Parathyroid adenoma (tissue), 2 donors: Measurements from ENCODE around the gene GALNT9.

Experiments used
- H2AFZ ChIP-seq: fragments of 300-600 bp; sonication (generic); one replicate; pipeline ENCODE4 v1.7.0; 2017; ENCODE audit warnings: antibody characterized with exemption, mild to moderate bottlenecking
- H3K27ac ChIP-seq: fragments of 300-600 bp; sonication (generic); one replicate; pipeline ENCODE4 v1.7.0; 2017
- H3K27me3 ChIP-seq: fragments of 300-600 bp; sonication (generic); one replicate; pipeline ENCODE4 v1.7.0; 2017; ENCODE audit warnings: low read length; ENCODE audit not compliant: control insufficient read depth, insufficient read depth
- H3K36me3 ChIP-seq: fragments of 300-600 bp; sonication (generic); one replicate; pipeline ENCODE4 v1.7.0; 2017; ENCODE audit warnings: low read length; ENCODE audit not compliant: control insufficient read depth, insufficient read depth
- H3K4me1 ChIP-seq: fragments of 300-600 bp; sonication (generic); one replicate; pipeline ENCODE4 v1.7.0; 2017; ENCODE audit warnings: control low read depth
- H3K4me2 ChIP-seq: fragments of 300-600 bp; sonication (generic); one replicate; pipeline ENCODE4 v1.7.0; 2017; ENCODE audit warnings: low read length
- H3K4me3 ChIP-seq: fragments of 300-600 bp; sonication (generic); one replicate; pipeline ENCODE4 v1.7.0; 2017; ENCODE audit warnings: low read depth, low read length
- H3K79me2 ChIP-seq: fragments of 300-600 bp; sonication (generic); one replicate; pipeline ENCODE4 v1.7.0; 2017; ENCODE audit warnings: control low read depth
- H3K9ac ChIP-seq: fragments of 300-600 bp; sonication (generic); one replicate; pipeline ENCODE4 v1.7.0; 2017; ENCODE audit warnings: mild to moderate bottlenecking
- H3K9me3 ChIP-seq: fragments of 300-600 bp; sonication (generic); one replicate; pipeline ENCODE4 v1.7.0; 2017; ENCODE audit warnings: low read length; ENCODE audit not compliant: control insufficient read depth
- TF ChIP-seq, protein P1 (sequence below): fragments of 300-600 bp; sonication (generic); IDR thresholded peaks from one replicate; pipeline ENCODE4 v1.7.0; 2017; ENCODE audit warnings: antibody characterized with exemption, mild to moderate bottlenecking
- donor health status: primary hyperparathyroidism.

Gene GALNT9

DNA sequence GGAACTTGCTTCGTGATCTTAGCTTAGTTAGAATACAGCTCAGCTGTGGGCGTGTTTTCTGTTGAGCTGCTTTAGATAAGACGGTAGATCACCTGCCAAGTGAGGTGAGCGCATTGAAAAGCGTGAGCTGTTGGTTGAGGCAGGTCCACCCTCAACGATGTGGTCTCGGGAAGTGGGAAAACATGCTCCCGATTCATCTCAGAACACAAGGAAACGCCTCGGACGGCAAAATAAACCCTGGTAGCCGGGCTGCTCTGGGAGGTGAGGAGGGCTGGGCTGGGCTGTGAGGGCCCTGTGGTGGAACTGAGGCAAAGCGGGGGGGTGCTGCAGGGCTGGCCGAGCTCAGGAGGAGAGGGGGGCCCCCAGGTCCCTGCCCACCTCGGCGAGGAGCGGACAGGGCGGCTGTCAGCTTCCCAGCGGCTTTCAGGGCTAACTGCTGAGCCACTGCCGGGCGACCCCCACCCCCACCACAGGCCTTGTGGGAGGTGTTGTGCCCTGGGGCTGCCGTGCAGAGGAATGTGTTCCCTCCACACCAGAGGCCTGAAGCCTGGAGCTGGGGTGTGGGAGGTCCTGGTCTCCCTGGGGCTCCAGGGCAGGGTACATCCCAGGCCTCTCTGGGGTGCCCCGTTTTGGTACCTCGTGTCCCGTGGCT is 154.4 kb downstream of the GALNT9 start:
- no peak overlapping the region for H2AFZ ChIP-seq
- TF ChIP-seq, protein P1, sequence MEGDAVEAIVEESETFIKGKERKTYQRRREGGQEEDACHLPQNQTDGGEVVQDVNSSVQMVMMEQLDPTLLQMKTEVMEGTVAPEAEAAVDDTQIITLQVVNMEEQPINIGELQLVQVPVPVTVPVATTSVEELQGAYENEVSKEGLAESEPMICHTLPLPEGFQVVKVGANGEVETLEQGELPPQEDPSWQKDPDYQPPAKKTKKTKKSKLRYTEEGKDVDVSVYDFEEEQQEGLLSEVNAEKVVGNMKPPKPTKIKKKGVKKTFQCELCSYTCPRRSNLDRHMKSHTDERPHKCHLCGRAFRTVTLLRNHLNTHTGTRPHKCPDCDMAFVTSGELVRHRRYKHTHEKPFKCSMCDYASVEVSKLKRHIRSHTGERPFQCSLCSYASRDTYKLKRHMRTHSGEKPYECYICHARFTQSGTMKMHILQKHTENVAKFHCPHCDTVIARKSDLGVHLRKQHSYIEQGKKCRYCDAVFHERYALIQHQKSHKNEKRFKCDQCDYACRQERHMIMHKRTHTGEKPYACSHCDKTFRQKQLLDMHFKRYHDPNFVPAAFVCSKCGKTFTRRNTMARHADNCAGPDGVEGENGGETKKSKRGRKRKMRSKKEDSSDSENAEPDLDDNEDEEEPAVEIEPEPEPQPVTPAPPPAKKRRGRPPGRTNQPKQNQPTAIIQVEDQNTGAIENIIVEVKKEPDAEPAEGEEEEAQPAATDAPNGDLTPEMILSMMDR, result no peak
- no peaks in the 10 kb centered on the region for H3K9me3 ChIP-seq
- no peaks in the 10 kb centered on the region for H3K4me1 ChIP-seq
- no peak overlapping the region for H3K4me3 ChIP-seq
- no peaks in the 10 kb centered on the region for H3K79me2 ChIP-seq
- peaks cover 4% of the 10 kb centered on the region for H3K27me3 ChIP-seq
- H3K9ac ChIP-seq, result no peak overlapping the region
- H3K27ac ChIP-seq, result no peak overlapping the region
- no peak overlapping the region for H3K4me2 ChIP-seq
- H3K36me3 ChIP-seq, result no peaks in the 10 kb centered on the region

DNA sequence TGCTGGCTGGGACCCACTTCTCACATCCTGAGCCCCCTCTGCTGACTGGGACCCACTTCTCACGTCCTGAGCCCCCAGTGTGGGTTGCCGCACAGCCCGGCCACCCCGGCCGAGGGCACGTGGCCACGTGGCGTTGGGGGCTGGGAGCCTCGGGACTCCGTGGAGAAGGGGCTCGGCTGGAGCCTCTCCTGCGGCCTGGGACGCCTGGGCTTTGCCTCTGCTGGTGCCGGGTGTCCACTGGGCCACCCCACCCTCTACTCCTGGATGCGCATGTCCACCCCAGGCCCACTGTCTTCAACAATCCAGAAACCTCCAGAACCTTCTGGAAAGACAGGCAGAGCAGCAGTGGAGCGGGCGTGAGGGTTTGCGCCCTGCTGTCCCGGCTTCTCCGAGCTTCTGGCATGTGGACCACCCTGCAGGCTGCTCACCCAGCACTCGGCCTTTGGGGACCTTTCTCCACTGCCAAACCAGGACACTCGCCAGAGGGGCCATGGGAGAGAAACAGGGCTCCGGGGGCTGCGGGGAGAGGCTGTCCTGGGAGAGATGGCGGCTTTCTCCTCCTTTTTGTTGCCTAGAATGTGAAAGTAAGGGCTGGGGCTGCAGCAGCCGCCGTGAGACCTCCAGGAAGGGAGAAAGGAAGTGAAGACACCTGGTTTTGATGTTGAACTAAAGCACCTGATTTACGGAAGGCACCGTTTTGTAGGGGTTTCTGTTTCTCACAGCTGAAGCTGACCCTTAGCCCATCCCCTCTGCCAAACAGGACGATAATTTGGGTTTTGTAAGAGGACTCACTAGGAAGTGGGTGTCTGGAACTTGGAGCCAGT is 155.2 kb downstream of the GALNT9 start:
- Histone ChIP-seq H3K79me2 (no peaks in the 10 kb centered on the region), H3K27me3 (peaks cover 4% of the 10 kb centered on the region), H2AFZ (no peak overlapping the region), H3K9me3 (no peaks in the 10 kb centered on the region), H3K9ac (no peak overlapping the region), H3K4me3 (no peak overlapping the region), H3K36me3 (no peaks in the 10 kb centered on the region), H3K27ac (no peak overlapping the region), H3K4me2 (no peak overlapping the region), H3K4me1 (no peaks in the 10 kb centered on the region)
- TF ChIP-seq, protein P1, result no peak

DNA sequence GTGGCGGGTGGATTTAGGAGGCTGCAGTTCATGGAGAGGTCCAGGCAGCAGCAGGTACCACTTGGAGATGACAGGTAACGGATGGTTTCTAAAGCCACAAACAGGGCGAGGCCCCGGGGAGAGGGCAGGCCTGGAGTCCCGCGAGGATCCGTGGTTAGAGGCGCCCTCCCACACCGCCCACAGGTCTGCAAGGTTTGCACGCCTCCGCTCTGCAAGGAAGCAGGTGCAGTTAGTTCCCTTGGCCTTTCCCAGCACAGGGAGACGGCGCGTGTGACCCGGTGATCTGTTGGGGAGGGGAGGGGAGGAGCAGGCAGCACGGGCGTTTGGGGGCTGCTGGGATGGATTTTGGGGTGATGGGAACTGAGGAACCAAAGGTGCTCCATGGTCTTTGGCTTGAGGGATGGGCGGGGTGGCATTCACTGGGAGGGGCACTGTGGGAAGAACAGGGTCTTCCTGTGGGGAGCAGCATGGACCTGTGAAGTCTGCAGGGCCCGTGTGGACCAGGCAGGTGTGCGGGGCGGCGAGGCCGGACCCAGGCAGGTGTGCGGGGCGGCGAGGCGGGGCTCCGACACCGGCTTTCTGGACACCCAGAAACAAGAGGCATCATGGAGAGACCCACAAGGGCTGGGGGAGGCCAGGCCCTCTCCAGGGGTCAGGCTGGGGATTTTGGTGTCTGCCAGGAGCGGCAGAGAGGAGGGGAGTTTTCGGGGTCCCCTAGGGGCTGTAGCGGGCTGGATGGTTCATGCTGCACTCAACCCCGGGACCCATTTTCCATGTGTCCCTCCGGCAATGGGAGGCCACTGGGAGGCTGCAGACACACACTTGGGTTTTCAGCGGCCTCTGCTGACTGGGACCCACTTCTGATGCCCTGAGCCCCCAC is 156.0 kb downstream of the GALNT9 start:
- Histone ChIP-seq H3K36me3 (no peaks in the 10 kb centered on the region), H3K4me2 (no peak overlapping the region), H3K79me2 (no peaks in the 10 kb centered on the region), H3K9ac (no peak overlapping the region), H3K4me1 (no peaks in the 10 kb centered on the region), H2AFZ (no peak overlapping the region), H3K9me3 (no peaks in the 10 kb centered on the region), H3K27me3 (peaks cover 4% of the 10 kb centered on the region), H3K4me3 (no peak overlapping the region), H3K27ac (no peak overlapping the region)
- TF ChIP-seq, protein P1, result no peak

DNA sequence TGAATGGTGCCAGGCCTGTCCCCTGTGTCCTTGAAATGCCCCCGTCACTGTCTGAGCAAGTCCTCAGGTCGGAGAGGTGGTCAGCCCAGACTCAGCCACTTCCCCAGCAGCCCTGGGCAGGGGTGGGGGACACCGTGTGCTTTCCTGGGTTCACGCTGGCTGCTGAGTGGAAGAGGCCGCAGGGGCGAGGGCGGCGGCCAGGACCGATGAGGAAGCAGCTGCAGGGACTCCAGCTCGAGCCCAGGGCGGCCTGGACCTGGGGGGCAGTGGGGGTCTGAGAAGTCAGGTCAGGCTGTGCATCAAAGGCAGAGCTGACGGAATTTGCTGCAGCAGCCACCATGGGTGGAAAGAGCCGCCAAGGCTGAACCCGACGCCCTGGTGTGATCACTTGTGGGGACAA is 156.8 kb downstream of the GALNT9 start:
- H3K4me3 ChIP-seq, result no peak overlapping the region

More for the DNA sequence above, 156.8 kb downstream of the GALNT9 start:
- H3K36me3 ChIP-seq, result no peaks in the 10 kb centered on the region
- no peak overlapping the region for H2AFZ ChIP-seq
- H3K27ac ChIP-seq, result no peak overlapping the region
- H3K9ac ChIP-seq, result no peak overlapping the region
- TF ChIP-seq, protein P1, result no peak
- H3K27me3 ChIP-seq, result peaks cover 4% of the 10 kb centered on the region
- H3K9me3 ChIP-seq, result no peaks in the 10 kb centered on the region
- H3K79me2 ChIP-seq, result no peaks in the 10 kb centered on the region
- no peaks in the 10 kb centered on the region for H3K4me1 ChIP-seq
- H3K4me2 ChIP-seq, result no peak overlapping the region
